ENCODE measurements around the gene MAP1LC3B. TPM values are rescaled to one million over a fixed set of nuclear protein-coding genes. Genes with fewer than 3 reads are reported as not detected.

MAP1LC3B gene
- total RNA-seq, result 26.3 and 30.2 TPM in 2 replicates

DNA sequence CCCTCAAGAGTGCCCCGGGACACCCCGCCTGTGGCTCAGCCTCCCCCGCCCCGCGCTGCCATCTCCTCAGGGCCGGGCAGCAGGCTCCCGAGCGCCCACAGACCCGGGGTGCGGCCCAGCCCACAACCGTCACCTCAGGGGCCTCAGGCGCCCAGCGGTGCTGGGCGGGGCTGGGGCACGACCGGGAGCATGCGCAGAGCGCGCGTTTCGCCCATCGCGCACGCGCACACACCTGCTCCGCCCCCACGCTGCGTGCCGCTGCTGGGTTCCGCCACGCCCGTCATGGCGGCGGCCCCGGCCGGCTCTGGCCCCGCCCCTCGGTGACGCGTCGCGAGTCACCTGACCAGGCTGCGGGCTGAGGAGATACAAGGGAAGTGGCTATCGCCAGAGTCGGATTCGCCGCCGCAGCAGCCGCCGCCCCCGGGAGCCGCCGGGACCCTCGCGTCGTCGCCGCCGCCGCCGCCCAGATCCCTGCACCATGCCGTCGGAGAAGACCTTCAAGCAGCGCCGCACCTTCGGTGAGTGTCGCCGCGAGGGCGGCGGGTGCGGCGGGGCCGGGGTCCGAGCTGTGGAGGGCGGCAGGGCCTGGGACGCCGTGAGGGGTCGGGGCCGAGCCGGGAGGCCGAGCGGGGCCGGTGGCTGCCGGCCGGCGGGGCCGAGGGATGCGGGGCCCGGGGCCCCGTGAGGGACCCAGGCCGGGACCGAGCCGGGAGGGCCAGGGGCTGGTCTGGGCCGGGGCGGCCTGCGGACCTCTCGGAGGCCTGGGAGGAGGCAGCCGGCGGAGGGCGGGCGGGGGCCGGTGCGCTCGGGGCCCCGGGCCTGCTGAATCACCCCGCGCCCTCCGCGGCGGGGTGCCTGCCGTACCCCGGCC, at the start of gene MAP1LC3B:
Gene MAP1LC3B, plus strand, starts transcription at position 387 of the 871 bp plus-strand sequence. Its CDS starts 92 bp downstream, at position 479.

DNA sequence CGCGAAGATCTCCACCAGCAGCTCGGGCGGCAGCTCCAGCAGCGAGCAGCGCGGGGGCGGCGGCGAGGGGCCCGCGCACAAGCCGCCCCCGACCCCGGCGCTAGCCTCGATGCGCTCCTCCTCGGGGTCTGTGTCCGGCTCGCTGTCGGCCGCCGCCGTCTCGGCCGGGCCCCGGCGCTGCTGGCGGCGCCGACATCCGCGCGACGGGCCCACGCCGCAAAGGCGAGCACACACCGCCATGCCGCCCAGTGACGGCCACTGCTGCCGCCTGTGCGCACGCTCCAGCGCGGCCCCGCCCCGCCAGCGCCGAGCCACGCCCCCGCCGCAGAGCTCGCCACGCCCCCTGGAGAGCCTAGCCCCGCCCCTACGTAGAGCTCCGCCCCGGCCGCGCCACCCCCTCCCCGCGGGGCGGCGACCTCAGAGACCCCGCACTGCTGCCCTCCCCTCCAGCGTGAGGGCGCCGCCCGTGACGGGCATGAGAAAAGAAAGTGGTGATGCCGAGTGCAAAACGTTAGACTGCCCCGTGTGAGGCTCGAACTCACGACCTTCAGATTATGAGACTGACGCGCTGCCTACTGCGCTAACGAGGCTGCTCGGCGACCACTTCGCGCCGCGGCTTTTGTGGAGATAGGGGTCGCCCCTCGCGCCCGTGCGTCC, 8.5 kb upstream of the MAP1LC3B start, which contains the start of gene FBXO31:
Gene FBXO31, minus strand, starts transcription at position 272 of the 657 bp plus-strand sequence. Its CDS starts 32 bp downstream, at position 240.

Other genes starting within 250 kb of the MAP1LC3B start
- gene C16orf95, start 74.9 kb upstream of the MAP1LC3B start, total RNA-seq, result 4.8 and 5.9 TPM in 2 replicates
- 28.9 and 38.9 TPM in 2 replicates for gene FBXO31, start 8.6 kb upstream of the MAP1LC3B start, total RNA-seq
- 3.1 and 5.4 TPM in 2 replicates for gene ZCCHC14, start 100.7 kb downstream of the MAP1LC3B start, total RNA-seq
- under 0.01 TPM in 1 of 2 replicates, not detected in the other for gene JPH3, start 210.2 kb downstream of the MAP1LC3B start, total RNA-seq

Measured in regular cardiac myocyte (primary cell).